Tibial nerve (tissue), 4 donors: ENCODE measurements around the gene GDF15. TPM values are rescaled to one million over a fixed set of nuclear protein-coding genes. Genes with fewer than 3 reads are reported as not detected.
"Not testable (repeated sequence)": the region's sequence is repeated elsewhere in the genome, so short reads cannot be mapped to it uniquely, and the experiment has no call there.

Experiments
- DNase-seq, 2 donors: peaks; one replicate each; pipeline ENCODE4 v3.0.0-alpha.2; 2019; ENCODE audit warnings: low spot score in 2 of 2
- H3K27ac ChIP-seq, 4 donors: fragments of 200-600 bp; sonication (generic) in 3 of 4; one replicate each; pipeline ENCODE4 v1.5.1; 2017 to 2019; ENCODE audit warnings: mild to moderate bottlenecking in 1 of 4
- H3K27me3 ChIP-seq, 2 donors: fragments of 200-600 bp; sonication (generic) in 1 of 2; one replicate each; pipeline versions ENCODE4 v1.5.1 to v1.6.0; 2017 to 2019
- H3K36me3 ChIP-seq, 3 donors: fragments of 200-600 bp; sonication (generic); one replicate each; pipeline ENCODE4 v1.5.1; 2018 to 2019
- H3K4me1 ChIP-seq, 4 donors: fragments of 200-600 bp; sonication (generic) in 3 of 4; one replicate each; pipeline ENCODE4 v1.5.1; 2017 to 2019
- H3K4me3 ChIP-seq, 4 donors: fragments of 200-600 bp; sonication (generic) in 3 of 4; one replicate each; pipeline ENCODE4 v1.5.1; 2017 to 2019; ENCODE audit warnings: mild to moderate bottlenecking in 1 of 4, moderate library complexity in 1 of 4
- H3K9me3 ChIP-seq, 4 donors: fragments of 200-600 bp; sonication (generic) in 3 of 4; one replicate each; pipeline ENCODE4 v1.5.1; 2017 to 2019
- EP300 ChIP-seq, 2 donors: sonication (generic); formaldehyde crosslinking; IDR thresholded peaks; one replicate each; pipeline ENCODE4 v1.6.1; 2017; ENCODE audit warnings: antibody characterized with exemption in 2 of 2, mild to moderate bottlenecking in 1 of 2
- POLR2A ChIP-seq, 2 donors: fragments of 450-650 bp; IDR thresholded peaks; one replicate each; pipeline ENCODE4 v1.6.1; 2017; ENCODE audit warnings: antibody characterized with exemption in 2 of 2, mild to moderate bottlenecking in 2 of 2, moderate library complexity in 2 of 2
- WGBS, 2 donors: methylation state at CpG; one replicate each; pipeline ENCODE4 v1.1.5; 2018; 5-methylcytosine and 5-hydroxymethylcytosine counted together
- total RNA-seq, 4 donors: library from RNA; depleted of rRNA; stranded (reverse); fragments of >200 nt; gene quantifications; one replicate each; pipeline ENCODE4 v1.1.0, GENCODE V29; 2016
- TF ChIP-seq, protein P1 (sequence below), 5 experiments: fragments of 200-600 bp in 3 of 5; fragments of 450-650 bp in 2 of 5; sonication (generic) in 3 of 5; IDR thresholded peaks; one replicate each; pipeline ENCODE4 v1.5.1; 2016 to 2019; ENCODE audit warnings: antibody characterized with exemption in 5 of 5, mild to moderate bottlenecking in 3 of 5, moderate library complexity in 2 of 5

Gene GDF15
- total RNA-seq, 4 donors from 2014 or later, result 4.2 to 31.0 (median 13.2) TPM

DNA sequence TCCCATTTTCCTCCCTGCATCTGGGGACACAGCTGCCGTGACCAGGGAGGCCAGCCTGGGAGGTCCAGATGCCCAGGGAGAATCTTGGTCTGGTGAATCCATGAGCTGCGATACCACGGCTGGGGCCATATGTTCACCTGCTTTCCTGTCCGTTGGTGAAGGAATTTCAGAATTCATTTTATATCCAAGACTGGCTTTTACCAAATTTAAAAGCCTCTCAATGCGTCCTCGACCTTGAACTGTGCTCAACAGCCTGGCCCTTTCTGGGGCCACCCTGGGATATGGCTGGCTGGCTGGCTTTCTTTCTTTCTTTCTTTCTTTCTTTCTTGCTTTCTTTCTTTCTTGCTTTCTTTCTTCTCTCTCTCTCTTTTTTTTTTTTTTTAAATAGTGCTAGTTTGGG lies 22.2 kb upstream of the GDF15 start:
- H3K9me3 ChIP-seq, result no peaks in the 10 kb centered on the region
- no peak overlapping the region for H3K4me3 ChIP-seq
- no peak for DNase-seq
- H3K27me3 ChIP-seq, result no peaks in the 10 kb centered on the region
- H3K4me1 ChIP-seq, result peaks cover 0 to 22% (median 15%) of the 10 kb centered on the region in 4 donors
- H3K36me3 ChIP-seq, result peaks cover 0 to 50% (median 0%) of the 10 kb centered on the region in 3 donors
- H3K27ac ChIP-seq, result peak overlapping the region in 2 of 4 donors; percentile 84 to 89
- WGBS, 2 donors, result 66 to 72% methylated on average over 6 of the region's 6 CpGs
- TF ChIP-seq, protein P1, sequence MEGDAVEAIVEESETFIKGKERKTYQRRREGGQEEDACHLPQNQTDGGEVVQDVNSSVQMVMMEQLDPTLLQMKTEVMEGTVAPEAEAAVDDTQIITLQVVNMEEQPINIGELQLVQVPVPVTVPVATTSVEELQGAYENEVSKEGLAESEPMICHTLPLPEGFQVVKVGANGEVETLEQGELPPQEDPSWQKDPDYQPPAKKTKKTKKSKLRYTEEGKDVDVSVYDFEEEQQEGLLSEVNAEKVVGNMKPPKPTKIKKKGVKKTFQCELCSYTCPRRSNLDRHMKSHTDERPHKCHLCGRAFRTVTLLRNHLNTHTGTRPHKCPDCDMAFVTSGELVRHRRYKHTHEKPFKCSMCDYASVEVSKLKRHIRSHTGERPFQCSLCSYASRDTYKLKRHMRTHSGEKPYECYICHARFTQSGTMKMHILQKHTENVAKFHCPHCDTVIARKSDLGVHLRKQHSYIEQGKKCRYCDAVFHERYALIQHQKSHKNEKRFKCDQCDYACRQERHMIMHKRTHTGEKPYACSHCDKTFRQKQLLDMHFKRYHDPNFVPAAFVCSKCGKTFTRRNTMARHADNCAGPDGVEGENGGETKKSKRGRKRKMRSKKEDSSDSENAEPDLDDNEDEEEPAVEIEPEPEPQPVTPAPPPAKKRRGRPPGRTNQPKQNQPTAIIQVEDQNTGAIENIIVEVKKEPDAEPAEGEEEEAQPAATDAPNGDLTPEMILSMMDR (IDR thresholded peaks at IDR 0.05), result no peak
- TF ChIP-seq EP300 (IDR thresholded peaks at IDR 0.05) (no peak), POLR2A (IDR thresholded peaks at IDR 0.05) (no peak)

DNA sequence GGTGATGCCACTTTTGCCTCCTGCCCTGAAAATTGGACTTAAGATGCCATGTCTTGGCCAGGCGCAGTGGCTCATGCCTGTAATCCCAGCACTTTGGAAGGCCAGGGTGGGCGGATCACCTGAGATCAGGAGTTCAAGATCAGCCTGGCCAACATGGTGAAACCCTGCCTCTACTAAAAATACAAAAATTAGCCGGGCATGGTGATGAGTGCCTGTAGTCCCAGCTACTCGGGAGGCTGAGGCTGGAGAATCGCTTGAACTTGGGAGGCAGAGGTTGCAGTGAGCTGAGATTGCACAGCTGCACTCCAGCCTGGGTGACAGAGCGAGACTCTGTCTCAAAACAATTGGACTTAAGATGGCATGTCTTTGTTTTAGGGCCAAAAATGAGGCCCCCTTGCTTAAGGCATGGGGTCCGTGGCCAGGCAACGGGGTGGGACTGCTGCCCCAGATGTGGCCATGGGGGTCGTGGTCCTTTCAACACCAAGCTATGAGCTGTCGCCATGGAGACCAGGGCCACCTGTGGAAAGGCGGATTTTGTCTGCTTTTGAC lies 21.6 kb upstream of the GDF15 start:
- Histone ChIP-seq H3K27ac (peak overlapping the region; percentile 41 to 89 (median 83)), H3K4me3 (peak overlapping the region in 1 of 4 donors; percentile 22), H3K4me1 (peaks cover 0 to 22% (median 15%) of the 10 kb centered on the region in 4 donors), H3K36me3 (peaks cover 0 to 48% (median 0%) of the 10 kb centered on the region in 3 donors)
- H3K27me3 ChIP-seq, H3K9me3 ChIP-seq, DNase-seq: not testable (repeated sequence)
- WGBS, 2 donors, result 34 to 44% methylated on average over 11 of the region's 11 CpGs

DNA sequence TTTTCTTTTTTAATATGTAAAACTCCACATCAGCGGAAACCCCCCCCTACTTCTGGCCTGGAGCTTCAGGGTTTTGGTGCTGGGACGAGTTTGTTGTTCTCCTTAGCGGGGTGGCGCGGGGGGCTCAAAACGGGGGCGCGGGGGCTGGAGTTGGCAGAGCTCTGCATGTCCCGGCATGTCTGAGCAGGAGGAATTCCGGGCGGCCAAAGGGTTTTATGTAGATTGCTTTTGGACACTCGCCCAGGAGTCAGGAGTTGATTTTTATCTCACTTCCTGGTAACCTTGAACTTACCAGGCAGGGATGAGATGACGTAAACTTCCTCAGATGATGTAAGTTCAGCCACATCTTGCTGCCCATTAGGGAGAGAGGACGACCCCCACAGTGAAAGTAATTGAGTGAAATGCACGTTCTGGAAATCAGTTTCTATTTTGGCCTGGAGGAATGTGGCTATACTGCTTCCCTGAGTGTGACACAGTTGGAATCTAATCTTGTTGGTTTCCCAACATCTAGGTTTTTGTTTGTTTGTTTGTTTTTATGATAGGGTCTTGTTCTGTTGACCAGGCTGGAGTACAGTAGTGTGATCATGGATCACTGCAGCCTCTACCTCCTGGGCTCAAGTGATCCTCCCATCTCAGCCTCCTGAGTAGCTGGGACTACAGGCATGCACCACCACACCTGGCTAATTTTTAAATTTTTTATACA lies 21.0 kb upstream of the GDF15 start:
- Histone ChIP-seq H3K4me1 (peaks cover 0 to 22% (median 15%) of the 10 kb centered on the region in 4 donors), H3K27ac (peak overlapping the region; percentile 41 to 89 (median 83)), H3K27me3 (no peaks in the 10 kb centered on the region), H3K36me3 (peaks cover 0 to 44% (median 0%) of the 10 kb centered on the region in 3 donors), H3K4me3 (peak overlapping the region in 1 of 4 donors; percentile 22), H3K9me3 (no peaks in the 10 kb centered on the region)
- WGBS, 2 donors, result 2 to 18% methylated on average over 15 of the region's 15 CpGs
- peak in 1 of 2 donors; percentile 75 for DNase-seq
- TF ChIP-seq POLR2A (IDR thresholded peaks at IDR 0.05) (no peak), EP300 (IDR thresholded peaks at IDR 0.05) (peak; percentile 72 to 78)
- TF ChIP-seq, protein P1 (IDR thresholded peaks at IDR 0.05), result no peak

DNA sequence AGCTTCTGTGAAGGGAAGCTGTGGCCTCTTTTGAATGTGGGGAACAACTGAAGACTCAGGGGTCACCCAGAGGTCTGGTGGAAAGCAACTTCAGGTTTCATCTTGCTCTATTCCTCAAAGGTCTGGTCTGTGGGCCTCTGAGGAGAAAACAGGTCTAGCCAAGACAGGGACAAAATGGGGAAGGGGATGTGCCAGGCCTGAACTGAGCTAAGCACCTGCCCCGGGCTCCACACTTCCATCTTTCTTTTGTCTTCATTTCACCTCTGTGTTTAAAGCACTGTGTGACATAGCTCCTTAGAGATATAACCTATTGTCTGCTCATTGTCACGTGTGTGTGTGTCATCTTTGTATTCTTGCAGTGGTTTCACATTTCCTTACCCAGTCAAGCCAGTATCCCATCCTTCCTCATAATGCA lies 19.9 kb upstream of the GDF15 start:
- H3K36me3 ChIP-seq, result peaks cover 0 to 34% (median 0%) of the 10 kb centered on the region in 3 donors
- H3K9me3 ChIP-seq, result no peaks in the 10 kb centered on the region
- peak overlapping the region in 2 of 4 donors; percentile 84 to 89 for H3K27ac ChIP-seq
- peaks cover 0 to 22% (median 15%) of the 10 kb centered on the region in 4 donors for H3K4me1 ChIP-seq
- DNase-seq, result no peak
- H3K27me3 ChIP-seq, result no peaks in the 10 kb centered on the region
- H3K4me3 ChIP-seq, result no peak overlapping the region
- 94 to 95% methylated on average over 2 of the region's 2 CpGs for WGBS, 2 donors
- TF ChIP-seq, protein P1 (IDR thresholded peaks at IDR 0.05), result no peak
- TF ChIP-seq EP300 (IDR thresholded peaks at IDR 0.05) (no peak), POLR2A (IDR thresholded peaks at IDR 0.05) (no peak)

DNA sequence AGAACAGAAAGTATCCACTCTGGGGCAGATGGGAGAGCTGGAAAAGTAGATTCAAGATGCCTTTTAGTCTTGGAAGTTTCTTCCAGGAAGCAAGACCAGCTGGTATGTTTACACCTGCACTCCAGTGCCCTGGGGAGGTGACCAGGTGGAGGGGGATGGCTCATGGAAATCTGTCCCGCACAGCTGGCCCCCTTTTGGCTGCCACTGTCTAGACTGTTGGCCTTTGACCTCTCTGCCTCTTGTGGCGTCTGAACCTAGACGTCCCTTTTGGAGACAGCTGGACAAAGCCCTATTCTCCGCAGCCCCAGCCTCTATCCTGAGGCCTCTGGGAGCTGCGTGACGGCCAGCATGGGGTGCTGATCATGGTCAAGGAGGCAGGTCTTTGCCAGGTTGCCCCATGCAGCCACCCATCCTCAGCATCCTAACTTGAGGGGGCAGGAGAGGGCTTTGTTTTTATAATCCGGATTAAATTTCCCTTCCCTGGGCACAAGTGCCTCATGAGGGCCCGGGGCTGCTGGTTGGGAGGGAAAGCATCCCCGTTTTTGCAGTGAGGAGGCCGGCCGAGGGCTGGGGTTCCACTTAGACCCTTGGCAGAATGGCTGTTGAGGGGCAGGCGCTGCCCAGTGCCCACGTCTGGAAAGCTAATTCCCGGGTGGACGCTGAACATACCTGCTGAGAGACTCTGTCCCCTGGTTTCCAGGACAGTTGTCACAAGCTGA lies 17.3 kb upstream of the GDF15 start:
- no peaks in the 10 kb centered on the region for H3K9me3 ChIP-seq
- peaks cover 0 to 27% (median 18%) of the 10 kb centered on the region in 4 donors for H3K4me1 ChIP-seq
- TF ChIP-seq, protein P1 (IDR thresholded peaks at IDR 0.05), result no peak
- TF ChIP-seq EP300 (IDR thresholded peaks at IDR 0.05), result no peak
- TF ChIP-seq POLR2A (IDR thresholded peaks at IDR 0.05), result no peak
- no peak overlapping the region for H3K27ac ChIP-seq
- H3K36me3 ChIP-seq, result peaks cover 0 to 8% (median 0%) of the 10 kb centered on the region in 3 donors
- H3K4me3 ChIP-seq, result no peak overlapping the region
- H3K27me3 ChIP-seq, result no peaks in the 10 kb centered on the region
- DNase-seq, result no peak
- WGBS, 2 donors, result 54 to 79% methylated on average over 14 to 15 of the region's 15 CpGs
